ENCODE measurements around the gene CCDC27.

GRCh38 chr1:3746389-3746829 lies 5.8 kb upstream of the CCDC27 start:
- TF ChIP-seq CTCF (IDR thresholded peaks at IDR 0.05), result no peak
- no peak for TF ChIP-seq POLR2A (IDR thresholded peaks at IDR 0.05)

Measured in right lobe of liver (tissue), 4 donors.